Nephron progenitor cell (in vitro differentiated cells): ENCODE data around the gene NDFIP1.

Experiments
- DNase-seq: peaks from one replicate; pipeline ENCODE4 v3.0.0; 2021
- H3K27ac Mint-ChIP-seq: 2 replicates; pipeline ENCODE4 v1.8.0; 2021; ENCODE audit warnings: mild to moderate bottlenecking, moderate library complexity, mixed read lengths
- H3K27me3 Mint-ChIP-seq: 2 replicates; pipeline ENCODE4 v1.8.0; 2021; ENCODE audit warnings: mild to moderate bottlenecking, low read depth, mixed read lengths; ENCODE audit not compliant: poor library complexity
- H3K36me3 Mint-ChIP-seq: 2 replicates; pipeline ENCODE4 v1.8.0; 2021; ENCODE audit warnings: low read depth, mixed read lengths
- H3K4me1 Mint-ChIP-seq: 2 replicates; pipeline ENCODE4 v1.8.0; 2021; ENCODE audit warnings: mixed read lengths
- H3K4me3 Mint-ChIP-seq: 2 replicates; pipeline ENCODE4 v1.8.0; 2021; ENCODE audit warnings: mild to moderate bottlenecking, moderate library complexity, mixed read lengths
- H3K9me3 Mint-ChIP-seq: 2 replicates; pipeline ENCODE4 v1.8.0; 2021; ENCODE audit warnings: mild to moderate bottlenecking, moderate library complexity, mixed read lengths
- TF ChIP-seq, protein P1 (sequence below): fragments of 200-600 bp; sonication (generic); IDR thresholded peaks from 2 replicates; pipeline ENCODE4 v1.5.0; 2021; ENCODE audit warnings: antibody characterized with exemption

The NDFIP1 gene

DNA sequence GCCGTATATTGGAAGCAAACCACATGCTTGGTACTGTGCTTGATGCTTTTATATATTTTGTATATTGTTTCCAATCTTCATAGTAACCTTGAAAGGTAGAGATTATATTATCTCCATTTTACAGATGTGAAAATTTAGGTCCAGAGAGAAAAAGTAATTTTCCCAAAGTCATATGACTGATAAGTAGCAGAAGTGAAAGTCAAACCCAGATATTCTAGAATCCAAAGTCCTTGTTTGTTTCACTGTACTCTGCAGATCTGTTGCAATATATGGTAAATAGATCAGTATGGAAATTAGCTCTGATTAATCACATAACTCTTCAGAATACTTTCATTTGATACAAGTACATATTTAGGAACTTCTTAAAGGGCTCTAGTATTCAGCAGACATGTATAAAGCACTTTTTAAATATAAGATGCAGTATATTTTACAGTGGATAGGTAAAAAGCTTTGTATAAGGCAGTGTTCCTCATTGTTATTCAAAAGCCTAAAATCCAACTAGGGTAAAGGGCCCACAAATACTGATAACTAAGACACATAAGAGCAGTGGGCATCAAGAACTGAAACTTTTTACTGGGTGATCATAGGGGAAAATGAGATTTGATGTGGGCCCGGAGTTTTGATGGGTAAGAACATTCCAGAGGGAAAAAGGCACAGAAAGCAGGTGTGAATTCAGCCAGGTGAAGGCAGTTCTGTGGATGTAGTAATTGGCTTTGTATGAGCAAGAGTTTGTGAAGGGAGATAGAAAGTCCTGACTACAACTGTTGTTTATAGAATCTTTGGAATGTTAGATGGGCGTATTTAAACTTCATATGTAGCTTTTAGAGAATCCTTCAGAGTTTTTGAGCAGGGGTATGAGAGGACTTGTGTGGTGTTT lies 25.0 kb downstream of the NDFIP1 start:
- H3K27me3 Mint-ChIP-seq = no peaks in the 10 kb centered on the region
- peaks cover 31% of the 10 kb centered on the region for H3K36me3 Mint-ChIP-seq
- H3K27ac Mint-ChIP-seq = no peak overlapping the region
- no peaks in the 10 kb centered on the region for H3K9me3 Mint-ChIP-seq
- no peaks in the 10 kb centered on the region for H3K4me1 Mint-ChIP-seq
- no peak overlapping the region for H3K4me3 Mint-ChIP-seq
- TF ChIP-seq, protein P1, sequence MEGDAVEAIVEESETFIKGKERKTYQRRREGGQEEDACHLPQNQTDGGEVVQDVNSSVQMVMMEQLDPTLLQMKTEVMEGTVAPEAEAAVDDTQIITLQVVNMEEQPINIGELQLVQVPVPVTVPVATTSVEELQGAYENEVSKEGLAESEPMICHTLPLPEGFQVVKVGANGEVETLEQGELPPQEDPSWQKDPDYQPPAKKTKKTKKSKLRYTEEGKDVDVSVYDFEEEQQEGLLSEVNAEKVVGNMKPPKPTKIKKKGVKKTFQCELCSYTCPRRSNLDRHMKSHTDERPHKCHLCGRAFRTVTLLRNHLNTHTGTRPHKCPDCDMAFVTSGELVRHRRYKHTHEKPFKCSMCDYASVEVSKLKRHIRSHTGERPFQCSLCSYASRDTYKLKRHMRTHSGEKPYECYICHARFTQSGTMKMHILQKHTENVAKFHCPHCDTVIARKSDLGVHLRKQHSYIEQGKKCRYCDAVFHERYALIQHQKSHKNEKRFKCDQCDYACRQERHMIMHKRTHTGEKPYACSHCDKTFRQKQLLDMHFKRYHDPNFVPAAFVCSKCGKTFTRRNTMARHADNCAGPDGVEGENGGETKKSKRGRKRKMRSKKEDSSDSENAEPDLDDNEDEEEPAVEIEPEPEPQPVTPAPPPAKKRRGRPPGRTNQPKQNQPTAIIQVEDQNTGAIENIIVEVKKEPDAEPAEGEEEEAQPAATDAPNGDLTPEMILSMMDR = no peak
- DNase-seq = no peak

DNA sequence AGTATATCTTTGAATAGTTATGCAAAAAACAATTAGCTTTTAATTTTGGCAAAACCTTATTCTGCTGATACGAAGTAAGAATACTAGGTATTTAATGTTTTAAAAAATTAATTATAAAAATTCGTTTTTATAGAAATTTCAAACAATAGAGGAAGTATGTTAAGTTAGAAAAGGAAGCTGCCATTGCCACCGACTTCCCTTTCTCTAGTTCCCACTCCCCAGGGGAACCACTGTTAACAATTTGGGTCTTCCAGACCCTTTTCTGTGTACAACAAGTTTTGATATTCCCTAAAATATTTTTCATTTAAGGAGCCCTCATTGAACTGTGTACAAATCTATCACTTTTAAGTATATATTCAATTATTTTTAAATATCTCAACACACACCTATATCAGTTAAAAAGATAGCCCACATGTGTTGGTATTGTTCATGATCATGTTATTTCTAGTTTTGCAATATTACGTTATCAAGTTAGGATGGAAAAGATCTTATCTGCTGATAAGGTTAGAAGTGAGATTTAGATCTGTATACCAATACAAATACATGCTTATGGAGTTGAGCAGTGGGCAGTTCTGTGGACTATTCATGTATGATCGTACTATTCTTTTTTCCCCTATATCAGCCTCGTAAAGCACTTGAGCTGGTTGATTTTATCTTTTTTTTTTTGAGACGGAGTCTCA lies 25.9 kb downstream of the NDFIP1 start:
- TF ChIP-seq, protein P1 = no peak
- Mint-ChIP-seq H3K4me3 (no peak overlapping the region), H3K27me3 (no peaks in the 10 kb centered on the region), H3K36me3 (peaks cover 34% of the 10 kb centered on the region), H3K27ac (no peak overlapping the region), H3K4me1 (no peaks in the 10 kb centered on the region), H3K9me3 (no peaks in the 10 kb centered on the region)
- no peak for DNase-seq

DNA sequence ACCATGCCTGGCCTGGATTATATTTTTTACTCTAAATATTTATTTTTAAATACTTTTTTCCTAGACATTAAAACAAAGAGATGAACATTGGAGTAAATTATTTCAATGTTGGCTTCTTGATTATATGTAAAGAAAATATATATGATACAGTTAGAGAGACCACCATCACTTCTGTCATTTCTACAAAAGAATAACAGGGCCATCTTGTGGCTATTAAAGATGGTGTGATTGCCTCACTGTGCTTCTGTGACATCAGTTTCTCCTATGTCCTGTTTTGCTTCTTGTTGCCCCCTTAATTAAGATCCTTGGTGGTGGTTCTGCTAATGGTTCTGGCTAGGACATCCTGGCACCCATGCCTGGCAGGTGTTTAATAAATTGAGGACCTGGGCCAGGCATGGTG lies 32.9 kb downstream of the NDFIP1 start:
- Mint-ChIP-seq H3K4me1 (no peaks in the 10 kb centered on the region), H3K4me3 (no peak overlapping the region), H3K9me3 (no peaks in the 10 kb centered on the region), H3K27ac (no peak overlapping the region), H3K36me3 (peaks cover 27% of the 10 kb centered on the region), H3K27me3 (no peaks in the 10 kb centered on the region)
- TF ChIP-seq, protein P1 = no peak
- DNase-seq = no peak

DNA sequence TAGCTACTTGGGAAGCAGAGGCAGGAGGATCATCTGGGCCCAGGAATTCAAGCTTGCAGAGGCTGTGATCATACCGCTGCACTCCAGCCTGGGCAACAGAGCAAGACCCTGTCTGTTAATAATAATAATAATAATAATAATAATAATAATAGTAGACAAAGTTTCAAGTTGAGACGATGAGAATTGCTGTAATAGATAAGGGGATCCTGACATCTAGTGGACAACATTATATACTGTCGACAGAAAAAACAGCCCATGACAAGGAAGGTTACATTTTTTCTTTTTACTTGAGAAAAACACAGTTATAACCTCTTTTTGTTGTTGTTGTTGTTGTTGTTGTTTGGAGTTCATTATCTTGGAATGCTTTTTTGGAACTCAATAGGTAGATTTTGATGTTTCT lies 35.3 kb downstream of the NDFIP1 start:
- H3K4me1 Mint-ChIP-seq = no peaks in the 10 kb centered on the region
- H3K27me3 Mint-ChIP-seq = no peaks in the 10 kb centered on the region
- DNase-seq = no peak
- no peak overlapping the region for H3K27ac Mint-ChIP-seq
- peaks cover 10% of the 10 kb centered on the region for H3K9me3 Mint-ChIP-seq
- H3K4me3 Mint-ChIP-seq = no peak overlapping the region
- TF ChIP-seq, protein P1 = peak; percentile 55
- peaks cover 36% of the 10 kb centered on the region for H3K36me3 Mint-ChIP-seq

DNA sequence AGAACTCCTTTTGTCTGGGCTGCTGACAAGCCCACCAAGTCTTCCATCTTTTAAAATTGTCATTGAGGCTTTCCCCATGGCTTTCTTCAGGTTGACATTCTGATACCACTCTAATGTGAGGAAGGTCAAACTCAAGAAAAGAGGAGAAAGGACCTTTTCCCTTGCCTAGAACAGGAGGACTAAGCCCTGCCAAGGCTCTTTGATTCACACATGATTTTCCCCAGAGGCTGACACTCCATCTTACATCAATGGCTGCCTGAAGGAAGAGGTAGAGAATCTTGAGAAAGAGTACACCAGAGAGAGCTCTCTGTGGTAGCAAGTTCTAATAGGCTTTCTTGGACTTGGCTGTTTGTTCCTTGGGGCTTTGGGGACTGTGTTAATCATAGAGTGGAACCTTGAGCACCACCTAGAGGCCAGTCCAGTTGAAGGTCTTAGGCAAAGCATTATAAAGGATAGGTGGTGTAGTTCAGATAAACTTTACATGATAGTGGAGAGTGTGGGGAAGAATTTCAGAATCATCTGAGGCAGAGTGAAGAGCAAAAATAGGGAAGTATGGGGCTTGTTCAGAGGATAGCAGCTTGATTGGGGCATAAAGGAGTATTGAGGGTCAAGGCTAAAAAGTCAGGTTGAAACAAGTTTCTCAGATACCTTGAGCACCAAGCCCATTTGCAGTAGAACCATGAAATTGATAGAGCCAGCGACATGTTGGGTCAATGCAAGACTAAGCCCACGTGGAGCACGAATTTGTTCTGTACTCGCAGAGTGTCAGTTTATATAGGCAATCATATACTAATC lies 36.7 kb downstream of the NDFIP1 start:
- Mint-ChIP-seq H3K4me1 (no peaks in the 10 kb centered on the region), H3K9me3 (peaks cover 10% of the 10 kb centered on the region), H3K36me3 (peaks cover 42% of the 10 kb centered on the region), H3K4me3 (no peak overlapping the region), H3K27me3 (no peaks in the 10 kb centered on the region), H3K27ac (no peak overlapping the region)
- TF ChIP-seq, protein P1 = peak; percentile 66
- peak; percentile 56 for DNase-seq
